Breast epithelium (tissue), 3 donors: Measurements from ENCODE around the gene OR4Q3.
"Not testable (repeated sequence)": the region's sequence is repeated elsewhere in the genome, so short reads cannot be mapped to it uniquely, and the experiment has no call there.

Source experiments
- CTCF ChIP-seq, 3 donors: fragments of 450-650 bp; IDR thresholded peaks; one replicate each; pipeline ENCODE4 v1.5.1; 2016 to 2017; ENCODE audit warnings: antibody characterized with exemption in 3 of 3, mild to moderate bottlenecking in 3 of 3, moderate library complexity in 3 of 3
- POLR2A ChIP-seq: fragments of 450-650 bp; IDR thresholded peaks from one replicate; pipeline ENCODE4 v1.6.1; 2016; ENCODE audit warnings: antibody characterized with exemption, mild to moderate bottlenecking, moderate library complexity

GRCh38 chr14:19788150-19788549, 44.8 kb downstream of the OR4Q3 start:
- not testable (repeated sequence) for TF ChIP-seq CTCF (IDR thresholded peaks at IDR 0.05); POLR2A
